ENCODE measurements around the gene ALPI.
"Not testable (repeated sequence)": the region's sequence is repeated elsewhere in the genome, so short reads cannot be mapped to it uniquely, and the experiment has no call there.

- not testable (repeated sequence) for TF ChIP-seq CTCF, POLR2AphosphoS5 (IDR thresholded peaks at IDR 0.05)
Measured at GRCh38 chr2:232407428-232408150, 48.4 kb upstream of the ALPI start.
